HG03139 (cell line): ENCODE results near the gene TPRX2.
"Not testable (repeated sequence)": the region's sequence is repeated elsewhere in the genome, so short reads cannot be mapped to it uniquely, and the experiment has no call there.

ENCODE experiments used
- ATAC-seq: cut with Tn5 transposase; IDR thresholded peaks from one replicate; pipeline ENCODE4 v1.9.1; 2021; ENCODE audit not compliant: unreplicated experiment

Gene TPRX2

GRCh38 chr19:47860602-47861297, 1.7 kb downstream of the TPRX2 start:
- no peak for ATAC-seq

GRCh38 chr19:47861630-47862029, 2.6 kb downstream of the TPRX2 start:
- ATAC-seq, result no peak

GRCh38 chr19:47863514-47863936, 4.5 kb downstream of the TPRX2 start:
- ATAC-seq, result no peak

GRCh38 chr19:47865166-47865565, 6.1 kb downstream of the TPRX2 start:
- no peak for ATAC-seq

GRCh38 chr19:47878906-47879305, 19.9 kb downstream of the TPRX2 start:
- no peak for ATAC-seq

GRCh38 chr19:47879385-47879784, 20.4 kb downstream of the TPRX2 start:
- ATAC-seq, result not testable (repeated sequence)

GRCh38 chr19:47881757-47882156, 22.7 kb downstream of the TPRX2 start:
- no peak for ATAC-seq

GRCh38 chr19:47882890-47883289, 23.9 kb downstream of the TPRX2 start:
- no peak for ATAC-seq

GRCh38 chr19:47885067-47885463, 26.0 kb downstream of the TPRX2 start:
- ATAC-seq, result no peak

- ATAC-seq, result no peak
Measured at GRCh38 chr19:47886010-47886559, 27.1 kb downstream of the TPRX2 start, which contains the start of gene SULT2A1. SULT2A1 (minus strand) TSS chr19:47886315; CDS start chr19:47886257, 58 bp downstream.

- no peak for ATAC-seq
Measured at GRCh38 chr19:47890865-47891621, 32.0 kb downstream of the TPRX2 start.

- no peak for ATAC-seq
Measured at GRCh38 chr19:47891622-47891922, 32.5 kb downstream of the TPRX2 start.

GRCh38 chr19:47891923-47892666, 33.1 kb downstream of the TPRX2 start:
- ATAC-seq, result no peak

GRCh38 chr19:47895165-47895782, 36.2 kb downstream of the TPRX2 start:
- ATAC-seq, result no peak

- ATAC-seq, result no peak
Measured at GRCh38 chr19:47896019-47896418, 37.0 kb downstream of the TPRX2 start.

GRCh38 chr19:47896773-47897172, 37.7 kb downstream of the TPRX2 start:
- ATAC-seq, result no peak

- no peak for ATAC-seq
Measured at GRCh38 chr19:47897861-47898260, 38.8 kb downstream of the TPRX2 start.

GRCh38 chr19:47899335-47899734, 40.3 kb downstream of the TPRX2 start:
- no peak for ATAC-seq

- ATAC-seq, result no peak
Measured at GRCh38 chr19:47901370-47901769, 42.3 kb downstream of the TPRX2 start.

- ATAC-seq, result not testable (repeated sequence)
Measured at GRCh38 chr19:47909350-47909749, 50.3 kb downstream of the TPRX2 start.

GRCh38 chr19:47910191-47910590, 51.2 kb downstream of the TPRX2 start:
- not testable (repeated sequence) for ATAC-seq
